SK-N-SH treated with all-trans-retinoic acid at 6 μM for 48 hours (cell line): ENCODE results near the gene OR4M1.

Experiments
- ARNTL ChIP-seq: fragments of 450-650 bp; formaldehyde crosslinking; IDR thresholded peaks from 2 replicates; pipeline ENCODE4 v1.5.0; 2020; ENCODE audit warnings: low read depth, mild to moderate bottlenecking, moderate library complexity, borderline replicate concordance
- CSDC2 ChIP-seq: fragments of 250-450 bp; sonication (Bioruptor Pico); IDR thresholded peaks from 2 replicates; pipeline ENCODE4 v1.5.0; 2020; ENCODE audit warnings: mild to moderate bottlenecking, moderate library complexity
- GLIS3 ChIP-seq: fragments of 250-450 bp; sonication (Bioruptor Pico); IDR thresholded peaks from 2 replicates; pipeline ENCODE4 v1.5.0; 2020; ENCODE audit warnings: mild to moderate bottlenecking, moderate library complexity
- PPARA ChIP-seq: fragments of 250-450 bp; sonication (Bioruptor Pico); IDR thresholded peaks from 2 replicates; pipeline ENCODE4 v1.5.0; 2020; ENCODE audit warnings: mild to moderate bottlenecking, borderline replicate concordance
- SNAI2 ChIP-seq: fragments of 250-450 bp; sonication (Bioruptor Pico); IDR thresholded peaks from 2 replicates; pipeline ENCODE4 v1.5.0; 2020; ENCODE audit warnings: mild to moderate bottlenecking, moderate library complexity
- TOX ChIP-seq: fragments of 250-450 bp; sonication (Bioruptor Pico); IDR thresholded peaks from 2 replicates; pipeline ENCODE4 v1.8.0; 2021; ENCODE audit warnings: mild to moderate bottlenecking, moderate library complexity, borderline replicate concordance
- ZFP3 ChIP-seq: fragments of 250-450 bp; sonication (Bioruptor Pico); IDR thresholded peaks from 2 replicates; pipeline ENCODE4 v1.5.0; 2020; ENCODE audit warnings: mild to moderate bottlenecking, moderate library complexity
- ZFP30 ChIP-seq: fragments of 450-650 bp; formaldehyde crosslinking; IDR thresholded peaks from 2 replicates; pipeline ENCODE4 v1.5.0; 2022; ENCODE audit warnings: mild to moderate bottlenecking, moderate library complexity
- ZNF565 ChIP-seq: fragments of 450-650 bp; formaldehyde crosslinking; conservative IDR thresholded peaks from 2 replicates; pipeline ENCODE4 v1.5.0; 2020; ENCODE audit warnings: low read depth, mild to moderate bottlenecking, moderate library complexity
- ZNF8 ChIP-seq: fragments of 450-650 bp; formaldehyde crosslinking; IDR thresholded peaks from 2 replicates; pipeline ENCODE4 v1.5.0; 2020; ENCODE audit warnings: mild to moderate bottlenecking, moderate library complexity
- TF ChIP-seq, protein P1 (sequence below): fragments of 250-450 bp; sonication (Bioruptor Pico); IDR thresholded peaks from 2 replicates; pipeline ENCODE4 v1.5.1; 2020; ENCODE audit warnings: low read depth, mild to moderate bottlenecking, moderate library complexity
- TF ChIP-seq, protein P2 (sequence below): fragments of 250-450 bp; sonication (Bioruptor Pico); IDR thresholded peaks from 2 replicates; pipeline ENCODE4 v1.8.0; 2020; ENCODE audit warnings: mild to moderate bottlenecking, moderate library complexity, borderline replicate concordance
- TF ChIP-seq, protein P3 (sequence below): fragments of 250-450 bp; sonication (Bioruptor Pico); IDR thresholded peaks from 2 replicates; pipeline ENCODE4 v1.5.1; 2021; ENCODE audit warnings: mild to moderate bottlenecking, moderate library complexity

DNA sequence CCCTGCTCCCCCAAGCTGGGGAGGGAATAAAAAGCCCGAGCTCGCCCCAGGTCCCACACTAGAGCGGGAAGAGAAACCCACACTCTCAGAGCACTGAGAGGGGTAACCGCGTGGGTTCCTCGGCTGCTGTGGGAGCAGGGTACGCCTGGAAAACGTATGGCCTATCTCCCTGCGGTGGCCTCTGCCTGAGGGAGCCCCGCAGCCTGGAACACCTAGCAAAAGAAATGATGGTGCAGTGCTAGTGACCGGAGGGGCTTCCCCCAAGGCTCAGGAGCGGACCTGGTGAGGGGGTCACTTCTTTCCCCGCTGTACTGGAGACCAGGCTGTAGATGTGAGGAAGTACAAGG is 27.8 kb downstream of the OR4M1 start:
- TF ChIP-seq ARNTL (CRISPR knock-in tag) (no peak), ZNF8 (no peak), GLIS3 (CRISPR knock-in tag) (no peak), PPARA (CRISPR knock-in tag) (no peak), ZFP30 (CRISPR knock-in tag) (no peak), ZFP3 (CRISPR knock-in tag) (no peak), CSDC2 (CRISPR knock-in tag) (no peak), SNAI2 (CRISPR knock-in tag) (no peak), ZNF565 (no peak), TOX (CRISPR knock-in tag) (no peak)
- TF ChIP-seq, protein P1, sequence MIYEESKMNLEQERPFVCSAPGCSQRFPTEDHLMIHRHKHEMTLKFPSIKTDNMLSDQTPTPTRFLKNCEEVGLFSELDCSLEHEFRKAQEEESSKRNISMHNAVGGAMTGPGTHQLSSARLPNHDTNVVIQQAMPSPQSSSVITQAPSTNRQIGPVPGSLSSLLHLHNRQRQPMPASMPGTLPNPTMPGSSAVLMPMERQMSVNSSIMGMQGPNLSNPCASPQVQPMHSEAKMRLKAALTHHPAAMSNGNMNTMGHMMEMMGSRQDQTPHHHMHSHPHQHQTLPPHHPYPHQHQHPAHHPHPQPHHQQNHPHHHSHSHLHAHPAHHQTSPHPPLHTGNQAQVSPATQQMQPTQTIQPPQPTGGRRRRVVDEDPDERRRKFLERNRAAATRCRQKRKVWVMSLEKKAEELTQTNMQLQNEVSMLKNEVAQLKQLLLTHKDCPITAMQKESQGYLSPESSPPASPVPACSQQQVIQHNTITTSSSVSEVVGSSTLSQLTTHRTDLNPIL (CRISPR knock-in tag), result no peak
- TF ChIP-seq, protein P2, sequence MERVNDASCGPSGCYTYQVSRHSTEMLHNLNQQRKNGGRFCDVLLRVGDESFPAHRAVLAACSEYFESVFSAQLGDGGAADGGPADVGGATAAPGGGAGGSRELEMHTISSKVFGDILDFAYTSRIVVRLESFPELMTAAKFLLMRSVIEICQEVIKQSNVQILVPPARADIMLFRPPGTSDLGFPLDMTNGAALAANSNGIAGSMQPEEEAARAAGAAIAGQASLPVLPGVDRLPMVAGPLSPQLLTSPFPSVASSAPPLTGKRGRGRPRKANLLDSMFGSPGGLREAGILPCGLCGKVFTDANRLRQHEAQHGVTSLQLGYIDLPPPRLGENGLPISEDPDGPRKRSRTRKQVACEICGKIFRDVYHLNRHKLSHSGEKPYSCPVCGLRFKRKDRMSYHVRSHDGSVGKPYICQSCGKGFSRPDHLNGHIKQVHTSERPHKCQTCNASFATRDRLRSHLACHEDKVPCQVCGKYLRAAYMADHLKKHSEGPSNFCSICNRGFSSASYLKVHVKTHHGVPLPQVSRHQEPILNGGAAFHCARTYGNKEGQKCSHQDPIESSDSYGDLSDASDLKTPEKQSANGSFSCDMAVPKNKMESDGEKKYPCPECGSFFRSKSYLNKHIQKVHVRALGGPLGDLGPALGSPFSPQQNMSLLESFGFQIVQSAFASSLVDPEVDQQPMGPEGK, result no peak
- TF ChIP-seq, protein P3, sequence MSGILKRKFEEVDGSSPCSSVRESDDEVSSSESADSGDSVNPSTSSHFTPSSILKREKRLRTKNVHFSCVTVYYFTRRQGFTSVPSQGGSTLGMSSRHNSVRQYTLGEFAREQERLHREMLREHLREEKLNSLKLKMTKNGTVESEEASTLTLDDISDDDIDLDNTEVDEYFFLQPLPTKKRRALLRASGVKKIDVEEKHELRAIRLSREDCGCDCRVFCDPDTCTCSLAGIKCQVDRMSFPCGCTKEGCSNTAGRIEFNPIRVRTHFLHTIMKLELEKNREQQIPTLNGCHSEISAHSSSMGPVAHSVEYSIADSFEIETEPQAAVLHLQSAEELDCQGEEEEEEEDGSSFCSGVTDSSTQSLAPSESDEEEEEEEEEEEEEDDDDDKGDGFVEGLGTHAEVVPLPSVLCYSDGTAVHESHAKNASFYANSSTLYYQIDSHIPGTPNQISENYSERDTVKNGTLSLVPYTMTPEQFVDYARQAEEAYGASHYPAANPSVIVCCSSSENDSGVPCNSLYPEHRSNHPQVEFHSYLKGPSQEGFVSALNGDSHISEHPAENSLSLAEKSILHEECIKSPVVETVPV (CRISPR knock-in tag), result no peak
